GM23338 (cell line): ENCODE results near the gene OSBPL6. TPM values are rescaled to one million over a fixed set of nuclear protein-coding genes. Genes with fewer than 3 reads are reported as not detected.
A peak's percentile ranks its signal among the peaks of the same experiment; 100 is the strongest.

Experiments used
- ATAC-seq: fragments of 200-7000 bp; cut with Tn5 transposase; 3 replicates; pipeline ENCODE4 v1.9.1; 2020
- DNase-seq: peaks from one replicate; pipeline ENCODE4 v3.0.0-alpha.2; 2015; ENCODE audit warnings: low spot score
- H2AFZ ChIP-seq: fragments of 200-600 bp; sonication (generic); 2 replicates; pipeline ENCODE4 v1.8.0; 2016; ENCODE audit warnings: antibody characterized with exemption, mild to moderate bottlenecking, moderate library complexity
- H3F3A ChIP-seq: fragments of 200-600 bp; sonication (generic); replicated peaks from 2 replicates; pipeline ENCODE4 v1.8.0; 2017; ENCODE audit warnings: antibody characterized with exemption, mixed run types, low read depth
- H3K27ac ChIP-seq: fragments of 200-600 bp; sonication (generic); 2 replicates; pipeline ENCODE4 v1.6.1; 2016; ENCODE audit warnings: low read depth
- H3K27me3 ChIP-seq: fragments of 200-600 bp; sonication (generic); 2 replicates; pipeline ENCODE4 v1.8.0; 2016; ENCODE audit warnings: mild to moderate bottlenecking, mixed run types, moderate library complexity; ENCODE audit not compliant: insufficient read depth
- H3K36me3 ChIP-seq: fragments of 200-600 bp; sonication (generic); 2 replicates; pipeline ENCODE4 v1.8.0; 2016; ENCODE audit warnings: mild to moderate bottlenecking; ENCODE audit not compliant: insufficient read depth
- H3K4me1 ChIP-seq: fragments of 200-600 bp; sonication (generic); 2 replicates; pipeline ENCODE4 v1.8.0; 2016; ENCODE audit warnings: mild to moderate bottlenecking, moderate library complexity; ENCODE audit not compliant: insufficient read depth
- H3K4me2 ChIP-seq: fragments of 200-600 bp; sonication (generic); 2 replicates; pipeline ENCODE4 v1.7.1; 2017; ENCODE audit warnings: mixed run types
- H3K4me3 ChIP-seq: fragments of 200-600 bp; sonication (generic); 2 replicates; pipeline ENCODE4 v1.6.1; 2016; ENCODE audit warnings: mixed run types
- H3K79me2 ChIP-seq: fragments of 200-600 bp; sonication (generic); replicated peaks from 2 replicates; pipeline ENCODE4 v1.8.0; 2017; ENCODE audit warnings: mild to moderate bottlenecking; ENCODE audit not compliant: insufficient read depth
- H3K9me2 ChIP-seq: fragments of 200-600 bp; sonication (generic); 2 replicates; pipeline ENCODE4 v1.8.0; 2017; ENCODE audit not compliant: insufficient read depth
- H4K20me1 ChIP-seq: fragments of 200-600 bp; sonication (generic); replicated peaks from 2 replicates; pipeline ENCODE4 v1.8.0; 2017; ENCODE audit warnings: mild to moderate bottlenecking; ENCODE audit not compliant: insufficient read depth
- H3K27ac Mint-ChIP-seq: 2 replicates; pipeline ENCODE4 v1.8.0; 2020; ENCODE audit warnings: inconsistent platforms, mild to moderate bottlenecking, moderate library complexity, mixed read lengths
- H3K27me3 Mint-ChIP-seq: 3 replicates; pipeline ENCODE4 v1.8.0; 2022; ENCODE audit warnings: low read depth, mild to moderate bottlenecking, moderate library complexity, mixed read lengths, inconsistent platforms; ENCODE audit not compliant: insufficient read depth, poor library complexity
- H3K36me3 Mint-ChIP-seq: 3 replicates; pipeline ENCODE4 v1.8.0; 2021; ENCODE audit warnings: low read depth, mild to moderate bottlenecking, inconsistent platforms, moderate library complexity, mixed read lengths
- H3K4me1 Mint-ChIP-seq: 3 replicates; pipeline ENCODE4 v1.8.0; 2020; ENCODE audit warnings: mild to moderate bottlenecking, inconsistent platforms, mixed read lengths
- H3K4me3 Mint-ChIP-seq: 3 replicates; pipeline ENCODE4 v1.8.0; 2021; ENCODE audit warnings: moderate library complexity, mild to moderate bottlenecking, inconsistent platforms, mixed read lengths
- H3K9me3 Mint-ChIP-seq: 3 replicates; pipeline ENCODE4 v1.8.0; 2020; ENCODE audit warnings: moderate library complexity, mild to moderate bottlenecking, inconsistent platforms, mixed read lengths
- CREB1 ChIP-seq: fragments of 250-450 bp; sonication (Bioruptor Pico); IDR thresholded peaks from 2 replicates; pipeline ENCODE4 v1.5.0; 2020; ENCODE audit warnings: low read depth, mild to moderate bottlenecking, moderate library complexity
- ETS1 ChIP-seq: IDR thresholded peaks from 2 replicates; pipeline ENCODE4 v1.6.1; 2016; ENCODE audit warnings: antibody characterized with exemption
- EZH2phosphoT487 ChIP-seq: fragments of 200-600 bp; sonication (generic); IDR thresholded peaks from one replicate; pipeline ENCODE4 v1.8.1; 2018; ENCODE audit warnings: antibody characterized with exemption; ENCODE audit not compliant: unreplicated experiment
- POLR2AphosphoS5 ChIP-seq: IDR thresholded peaks from 2 replicates; pipeline ENCODE4 v1.6.1; 2016; ENCODE audit warnings: antibody characterized with exemption, low read depth
- STAT1 ChIP-seq: IDR thresholded peaks from one replicate; pipeline ENCODE4 v1.6.1; 2016; ENCODE audit warnings: antibody characterized with exemption; ENCODE audit not compliant: unreplicated experiment
- ZNF114 ChIP-seq: fragments of 250-450 bp; sonication (Bioruptor Pico); IDR thresholded peaks from 2 replicates; pipeline ENCODE4 v1.5.0; 2020; ENCODE audit warnings: mild to moderate bottlenecking, moderate library complexity
- ZNF462 ChIP-seq: fragments of 250-450 bp; sonication (Bioruptor Pico); IDR thresholded peaks from 2 replicates; pipeline ENCODE4 v1.5.0; 2020; ENCODE audit warnings: mild to moderate bottlenecking, moderate library complexity
- polyA plus RNA-seq: library from polyadenylated mRNA; unstranded; fragments of >200 nt; fragmentation: Nextera tagmentation; extraction: Ambion mirVana; gene quantifications from 2 replicates; pipeline ENCODE4 v1.2.1, GENCODE V29; 2016
- total RNA-seq: library from RNA; depleted of rRNA; stranded (reverse); fragments of >200 nt; shearing (Covaris generic); gene quantifications from 2 replicates; pipeline ENCODE4 v1.2.3, GENCODE V29; 2014
- TF ChIP-seq, protein P1 (sequence below), 2 experiments: fragments of 200-600 bp in 1 of 2; sonication (generic) in 1 of 2; conservative IDR thresholded peaks; 2 replicates each; pipeline versions ENCODE4 v1.5.1 to v1.6.1; 2016 to 2017; ENCODE audit warnings: antibody characterized with exemption in 2 of 2, low read depth in 2 of 2, mild to moderate bottlenecking in 2 of 2, moderate library complexity in 1 of 2

Gene OSBPL6
- total and polyA plus RNA-seq, 2 experiments from 2014 or later = 6.0 to 8.5 TPM

GRCh38 chr2:178450774-178451525, 256.6 kb downstream of the OSBPL6 start, which contains the start of the genes PJVK and PRKRA:
Gene PJVK (plus strand): TSS chr2:178451378. CDS start chr2:178453410, 2,032 bp downstream.
Gene PRKRA (minus strand): TSS chr2:178451175. CDS start chr2:178451030, 145 bp downstream.
- Mint-ChIP-seq H3K9me3 (no peaks in the 10 kb centered on the region), H3K4me3 (peak within 1 kb of the TSS; percentile 88), H3K36me3 (peaks cover 26% of the 10 kb centered on the region), H3K4me1 (peaks cover 18% of the 10 kb centered on the region), H3K27me3 (peaks cover 7% of the 10 kb centered on the region), H3K27ac (peak within 1 kb of the TSS; percentile 100)
- peak; percentile 96 for TF ChIP-seq POLR2AphosphoS5
- TF ChIP-seq CREB1 (CRISPR knock-in tag) = 0 out of 2 replicates have a peak, but pooled peaks have one; percentile 6
- TF ChIP-seq, protein P1, sequence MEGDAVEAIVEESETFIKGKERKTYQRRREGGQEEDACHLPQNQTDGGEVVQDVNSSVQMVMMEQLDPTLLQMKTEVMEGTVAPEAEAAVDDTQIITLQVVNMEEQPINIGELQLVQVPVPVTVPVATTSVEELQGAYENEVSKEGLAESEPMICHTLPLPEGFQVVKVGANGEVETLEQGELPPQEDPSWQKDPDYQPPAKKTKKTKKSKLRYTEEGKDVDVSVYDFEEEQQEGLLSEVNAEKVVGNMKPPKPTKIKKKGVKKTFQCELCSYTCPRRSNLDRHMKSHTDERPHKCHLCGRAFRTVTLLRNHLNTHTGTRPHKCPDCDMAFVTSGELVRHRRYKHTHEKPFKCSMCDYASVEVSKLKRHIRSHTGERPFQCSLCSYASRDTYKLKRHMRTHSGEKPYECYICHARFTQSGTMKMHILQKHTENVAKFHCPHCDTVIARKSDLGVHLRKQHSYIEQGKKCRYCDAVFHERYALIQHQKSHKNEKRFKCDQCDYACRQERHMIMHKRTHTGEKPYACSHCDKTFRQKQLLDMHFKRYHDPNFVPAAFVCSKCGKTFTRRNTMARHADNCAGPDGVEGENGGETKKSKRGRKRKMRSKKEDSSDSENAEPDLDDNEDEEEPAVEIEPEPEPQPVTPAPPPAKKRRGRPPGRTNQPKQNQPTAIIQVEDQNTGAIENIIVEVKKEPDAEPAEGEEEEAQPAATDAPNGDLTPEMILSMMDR (conservative IDR thresholded peaks at IDR 0.05; ENCODE audit: low read depth in 2 of 2) = no peak
- no peak for TF ChIP-seq ZNF114 (CRISPR knock-in tag)
- peaks cover 9% of the 10 kb centered on the region for H3K4me1 ChIP-seq
- H4K20me1 ChIP-seq = peaks cover 7% of the 10 kb centered on the region
- H3K4me2 ChIP-seq = peak within 1 kb of the TSS; percentile 92
- peak within 1 kb of the TSS; percentile 80 for H3K4me3 ChIP-seq
- H3K79me2 ChIP-seq = peaks cover 31% of the 10 kb centered on the region
- peak within 1 kb of the TSS; percentile 99 for H3K27ac ChIP-seq
- DNase-seq (peak; percentile 97), ATAC-seq (peak; percentile 94)
- 0 out of 2 replicates have a peak, but pooled peaks cover 4% of the 10 kb centered on the region for H3F3A ChIP-seq
- peaks cover 6% of the 10 kb centered on the region; the same call in 1 of the 2 replicates for H3K9me2 ChIP-seq
- peaks cover 15% of the 10 kb centered on the region; the same call in 1 of the 2 replicates for H3K36me3 ChIP-seq
- H3K27me3 ChIP-seq = no peaks in the 10 kb centered on the region
- H2AFZ ChIP-seq = peak within 1 kb of the TSS; percentile 94

- Histone ChIP-seq H3K4me3 (0 out of 2 replicates have a peak overlapping the region, but pooled peaks have one; percentile 80), H4K20me1 (peaks cover 7% of the 10 kb centered on the region), H3K4me2 (no peak overlapping the region), H3K27ac (peak overlapping the region; percentile 99; the same call in 1 of the 2 replicates), H3K9me2 (peaks cover 6% of the 10 kb centered on the region; the same call in 1 of the 2 replicates), H3K27me3 (no peaks in the 10 kb centered on the region), H3K4me1 (peaks cover 9% of the 10 kb centered on the region), H3K79me2 (peaks cover 29% of the 10 kb centered on the region), H2AFZ (peak overlapping the region; percentile 94; the same call in 1 of the 2 replicates), H3K36me3 (peaks cover 6% of the 10 kb centered on the region; the same call in 1 of the 2 replicates), H3F3A (0 out of 2 replicates have a peak, but pooled peaks cover 4% of the 10 kb centered on the region)
- peaks cover 7% of the 10 kb centered on the region for H3K27me3 Mint-ChIP-seq
- no peak for TF ChIP-seq EZH2phosphoT487
- TF ChIP-seq ETS1 = no peak
- no peak for TF ChIP-seq CREB1 (CRISPR knock-in tag)
- no peak for TF ChIP-seq ZNF114 (CRISPR knock-in tag)
- TF ChIP-seq ZNF462 (CRISPR knock-in tag) = no peak
- no peak for TF ChIP-seq STAT1
- DNase-seq (no peak), ATAC-seq (no peak)
- H3K36me3 Mint-ChIP-seq = peaks cover 15% of the 10 kb centered on the region
- no peaks in the 10 kb centered on the region for H3K9me3 Mint-ChIP-seq
- no peak overlapping the region for H3K27ac Mint-ChIP-seq
- peak overlapping the region; percentile 5; the same call in 1 of the 3 replicates for H3K4me3 Mint-ChIP-seq
- peaks cover 18% of the 10 kb centered on the region for H3K4me1 Mint-ChIP-seq
Measured at GRCh38 chr2:178452334-178452733, 258.0 kb downstream of the OSBPL6 start.
